Measurements from ENCODE around the gene ITFG1.
"Not testable (repeated sequence)": the region's sequence is repeated elsewhere in the genome, so short reads cannot be mapped to it uniquely, and the experiment has no call there.

The ITFG1 gene

GRCh38 chr16:47143677-47144558, 316.9 kb downstream of the ITFG1 start, which contains the start of gene NETO2:
NETO2 (minus strand) TSS chr16:47143945; CDS start chr16:47143612, 333 bp downstream.
- peak; percentile 70 for DNase-seq

- DNase-seq: peak; percentile 55
Measured at GRCh38 chr16:47142821-47143676, 317.8 kb downstream of the ITFG1 start.

GRCh38 chr16:47142486-47142820, 318.4 kb downstream of the ITFG1 start:
- DNase-seq: no peak

- peak; percentile 87 for DNase-seq
Measured at GRCh38 chr16:47141773-47142485, 318.9 kb downstream of the ITFG1 start.

GRCh38 chr16:47140686-47141085, 320.2 kb downstream of the ITFG1 start:
- no peak for DNase-seq

GRCh38 chr16:47139561-47140185, 321.2 kb downstream of the ITFG1 start:
- no peak for DNase-seq

GRCh38 chr16:47137925-47138324, 322.9 kb downstream of the ITFG1 start:
- not testable (repeated sequence) for DNase-seq

- DNase-seq: no peak
Measured at GRCh38 chr16:47136099-47136842, 324.6 kb downstream of the ITFG1 start.

GRCh38 chr16:47134550-47134949, 326.3 kb downstream of the ITFG1 start:
- no peak for DNase-seq

- DNase-seq: no peak
Measured at GRCh38 chr16:47132308-47132707, 328.6 kb downstream of the ITFG1 start.

- no peak for DNase-seq
Measured at GRCh38 chr16:47129755-47130435, 331.0 kb downstream of the ITFG1 start.

- no peak for DNase-seq
Measured at GRCh38 chr16:47127541-47127940, 333.3 kb downstream of the ITFG1 start.

- DNase-seq: no peak
Measured at GRCh38 chr16:47125757-47126156, 335.1 kb downstream of the ITFG1 start.

GRCh38 chr16:47113130-47113529, 347.7 kb downstream of the ITFG1 start:
- no peak for DNase-seq

- no peak for DNase-seq
Measured at GRCh38 chr16:47110939-47111338, 349.9 kb downstream of the ITFG1 start.

GRCh38 chr16:47109361-47109760, 351.5 kb downstream of the ITFG1 start:
- no peak for DNase-seq
